HG03460 (cell line): ENCODE results near the gene PLD4.
"Not testable (repeated sequence)": the region's sequence is repeated elsewhere in the genome, so short reads cannot be mapped to it uniquely, and the experiment has no call there.

Source experiments
- ATAC-seq: cut with Tn5 transposase; IDR thresholded peaks from one replicate; pipeline ENCODE4 v1.9.1; 2021; ENCODE audit not compliant: unreplicated experiment

PLD4 gene

DNA sequence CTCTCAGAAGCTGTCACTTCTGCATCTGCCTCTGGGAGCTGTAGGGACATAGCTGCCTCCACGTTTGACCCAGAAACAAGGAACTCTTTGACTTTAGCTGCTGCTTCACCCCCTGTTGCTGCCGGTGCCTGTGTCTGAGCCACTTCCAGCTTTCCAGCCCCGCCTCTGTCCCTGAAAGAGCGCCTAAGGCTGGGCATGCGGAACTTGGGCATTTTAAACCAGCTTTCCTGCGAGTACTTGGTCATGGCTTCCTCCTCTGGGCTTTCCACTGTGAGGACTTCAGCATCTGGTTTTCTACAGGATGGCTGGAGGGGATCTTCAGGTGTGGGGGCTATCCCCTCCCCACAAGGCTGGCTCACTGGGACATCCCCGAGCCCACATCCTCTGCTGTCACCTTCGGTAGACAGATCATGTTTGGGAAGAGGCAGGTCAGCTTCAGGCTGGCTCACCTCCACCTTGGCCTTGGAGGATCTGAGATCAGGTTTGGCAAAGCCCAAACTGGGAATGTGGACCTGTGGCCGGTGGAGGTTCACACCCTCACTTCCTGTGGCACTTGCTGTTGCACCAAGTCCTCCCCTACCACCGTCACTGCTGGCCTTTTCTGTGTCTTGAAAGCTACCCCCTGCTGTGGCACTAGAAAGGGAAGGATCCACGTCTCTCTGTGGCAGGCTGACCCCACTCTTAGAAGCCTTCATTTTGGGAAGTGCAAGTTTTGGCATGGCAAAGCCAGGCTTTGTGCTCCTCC is 15.2 kb downstream of the PLD4 start:
- no peak for ATAC-seq

DNA sequence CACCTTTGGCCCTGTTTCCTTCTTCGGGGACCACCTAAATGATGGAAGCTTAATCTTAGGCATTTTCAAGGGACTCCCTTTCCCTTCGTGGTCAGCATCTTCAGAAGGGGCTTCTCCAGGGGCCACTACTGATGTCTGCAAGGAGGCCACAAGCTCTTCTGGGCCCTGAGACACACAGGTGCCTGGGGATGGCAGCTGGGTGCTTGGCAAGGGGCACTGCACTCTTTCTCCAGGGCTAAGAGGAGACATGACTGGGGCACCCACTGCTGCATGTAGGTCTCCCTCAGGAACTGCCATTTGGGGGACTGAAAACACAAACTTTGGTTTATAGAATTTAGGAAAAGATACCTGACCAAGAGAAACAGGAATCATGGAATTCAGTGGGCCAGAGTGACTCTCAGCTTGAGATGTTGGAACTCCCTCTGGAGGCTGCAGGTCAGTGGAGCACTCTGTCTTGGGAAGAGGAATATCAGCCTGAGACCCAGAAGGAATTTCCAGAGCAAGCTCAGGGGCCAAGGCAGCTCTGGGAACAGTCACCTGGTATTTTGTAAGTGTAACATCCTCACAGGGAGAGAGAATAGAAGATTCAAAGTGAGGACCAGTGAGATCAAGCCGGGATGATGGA is 16.0 kb downstream of the PLD4 start:
- no peak for ATAC-seq

DNA sequence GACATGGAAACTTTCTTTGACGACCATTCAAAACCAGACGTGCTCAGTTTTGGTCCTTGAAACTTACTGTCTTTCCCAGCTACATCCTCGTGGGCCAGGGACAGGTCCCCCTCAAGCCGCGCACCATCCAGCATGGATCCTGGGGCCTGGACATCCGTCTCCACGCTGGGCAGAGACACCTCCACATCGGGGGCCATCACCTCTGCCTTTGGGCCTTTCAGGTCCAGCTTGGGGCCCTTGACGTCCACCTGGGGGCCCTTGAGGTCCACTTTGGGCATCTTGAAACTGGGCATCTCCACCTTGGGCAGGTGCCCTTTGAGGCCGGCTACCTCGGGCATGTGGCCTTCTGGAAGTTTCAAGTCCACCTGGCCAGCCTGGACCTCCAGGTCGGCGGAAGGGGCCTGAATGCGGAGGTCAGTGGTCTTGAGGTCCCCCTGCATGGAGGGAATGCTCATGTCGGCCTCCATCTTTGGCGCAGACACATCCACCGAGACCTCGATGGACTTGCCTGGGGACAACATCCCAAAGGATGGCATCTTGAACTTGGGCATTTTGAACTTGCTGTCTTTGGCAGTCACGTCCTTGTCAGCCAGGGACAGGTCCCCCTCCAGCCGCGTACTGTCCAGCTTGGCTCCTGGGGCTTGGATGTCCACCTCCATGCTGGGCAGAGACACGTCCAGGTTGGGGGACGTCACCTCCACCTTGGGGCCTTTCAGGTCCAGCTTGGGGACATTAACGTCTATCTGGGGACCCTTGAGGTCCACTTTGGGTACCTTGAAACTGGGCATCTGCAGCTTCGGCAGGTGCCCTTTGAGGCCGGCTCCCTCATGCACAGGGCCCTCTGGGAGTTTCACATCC is 17.1 kb downstream of the PLD4 start:
- no peak for ATAC-seq

DNA sequence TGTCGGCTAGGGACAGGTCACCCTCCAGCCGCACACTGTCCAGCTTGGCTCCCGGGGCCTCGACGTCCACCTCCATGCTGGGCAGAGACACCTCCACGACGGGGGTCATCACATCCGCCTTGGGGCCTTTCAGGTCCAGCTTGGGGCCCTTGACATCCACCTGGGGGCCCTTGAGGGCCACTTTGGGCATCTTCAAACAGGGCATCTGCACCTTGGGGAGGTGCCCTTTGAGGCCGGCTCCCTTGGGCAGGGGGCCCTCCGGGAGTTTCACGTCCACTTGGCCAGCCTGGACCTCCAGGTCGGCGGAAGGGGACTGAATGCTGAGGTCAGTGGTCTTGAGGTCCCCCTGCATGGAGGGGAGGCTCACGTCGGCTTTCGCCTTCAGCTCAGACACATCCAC is 17.9 kb downstream of the PLD4 start:
- ATAC-seq, result no peak

DNA sequence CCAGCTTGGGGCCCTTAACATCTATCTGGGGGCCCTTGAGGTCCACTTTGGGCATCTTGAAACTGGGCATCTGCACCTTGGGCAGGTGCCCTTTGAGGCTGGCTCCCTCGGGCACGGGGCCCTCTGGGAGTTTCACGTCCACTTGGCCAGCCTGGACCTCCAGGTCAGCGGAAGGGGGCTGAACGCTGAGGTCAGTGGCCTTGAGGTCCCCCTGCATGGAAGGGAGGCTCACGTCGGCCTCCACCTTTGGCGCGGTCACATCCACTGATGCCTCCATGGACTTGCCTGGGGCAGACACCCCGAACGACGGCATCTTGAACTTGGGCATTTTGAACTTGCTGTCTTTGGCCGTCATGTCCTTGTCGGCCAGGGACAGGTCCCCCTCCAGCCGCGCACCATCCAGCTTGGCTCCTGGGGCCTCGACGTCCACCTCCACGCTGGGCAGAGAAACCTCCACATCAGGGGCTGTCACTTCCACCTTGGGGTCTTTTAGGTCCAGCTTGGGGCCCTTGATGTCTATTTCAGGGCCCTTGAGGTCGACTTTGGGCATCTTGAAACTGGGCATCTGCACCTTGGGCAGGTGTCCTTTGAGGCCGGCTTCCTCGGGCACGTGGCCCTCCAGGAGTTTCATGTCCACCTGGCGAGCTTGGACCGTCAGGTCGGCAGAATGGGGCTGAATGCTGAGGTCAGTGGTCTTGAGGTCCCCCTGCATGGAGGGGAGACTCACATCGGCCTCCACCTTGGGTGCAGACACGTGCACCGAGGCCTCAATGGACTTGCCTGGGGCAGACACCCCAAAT is 18.7 kb downstream of the PLD4 start:
- ATAC-seq, result not testable (repeated sequence)

DNA sequence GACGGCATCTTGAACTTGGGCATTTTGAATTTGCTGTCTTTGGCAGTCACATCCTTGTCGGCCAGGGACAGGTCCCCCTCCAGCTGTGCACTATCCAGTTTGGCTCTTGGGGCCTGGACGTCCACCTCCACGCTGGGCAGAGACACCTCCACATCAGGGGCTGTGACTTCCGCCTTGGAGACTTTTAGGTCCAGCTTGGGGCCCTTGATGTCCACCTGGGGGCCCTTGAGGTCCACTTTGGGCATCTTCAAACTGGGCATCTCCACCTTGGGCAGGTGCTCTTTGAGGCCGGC is 19.3 kb downstream of the PLD4 start:
- not testable (repeated sequence) for ATAC-seq

DNA sequence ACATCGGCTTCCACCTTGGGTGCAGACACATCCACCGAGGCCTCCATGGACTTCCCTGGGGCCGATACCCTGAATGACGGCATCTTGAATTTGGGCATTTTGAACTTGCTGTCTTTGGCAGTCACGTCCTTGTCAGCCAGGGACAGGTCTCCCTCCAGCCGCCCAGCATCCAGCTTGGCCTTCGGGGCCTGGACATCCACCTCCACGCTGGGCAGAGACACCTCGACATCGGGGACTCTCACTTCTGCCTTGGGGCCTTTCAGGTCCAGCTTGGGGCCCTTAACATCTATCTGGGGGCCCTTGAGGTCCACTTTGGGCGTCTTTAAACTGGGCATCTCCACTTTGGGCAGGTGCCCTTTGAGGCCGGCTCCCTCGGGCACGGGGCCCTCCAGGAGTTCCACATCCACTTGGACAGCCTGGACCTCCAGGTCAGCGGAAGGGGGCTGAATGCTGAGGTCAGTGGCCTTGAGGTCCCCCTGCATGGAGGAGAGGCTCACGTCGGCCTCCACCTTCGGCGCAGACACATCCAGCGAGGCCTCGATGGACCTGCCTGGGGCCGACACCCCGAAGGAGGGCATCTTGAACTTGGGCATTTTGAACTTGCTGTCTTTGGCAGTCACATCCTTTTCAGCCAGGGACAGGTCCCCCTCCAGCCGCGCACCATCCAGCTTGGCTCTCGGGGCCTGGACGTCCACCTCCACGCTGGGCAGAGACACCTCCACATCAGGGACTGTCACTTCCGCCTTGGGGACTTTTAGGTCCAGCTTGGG is 19.9 kb downstream of the PLD4 start:
- ATAC-seq, result not testable (repeated sequence)

- ATAC-seq, result not testable (repeated sequence)
Measured at GRCh38 chr14:104945266-104945665, 20.6 kb downstream of the PLD4 start.

DNA sequence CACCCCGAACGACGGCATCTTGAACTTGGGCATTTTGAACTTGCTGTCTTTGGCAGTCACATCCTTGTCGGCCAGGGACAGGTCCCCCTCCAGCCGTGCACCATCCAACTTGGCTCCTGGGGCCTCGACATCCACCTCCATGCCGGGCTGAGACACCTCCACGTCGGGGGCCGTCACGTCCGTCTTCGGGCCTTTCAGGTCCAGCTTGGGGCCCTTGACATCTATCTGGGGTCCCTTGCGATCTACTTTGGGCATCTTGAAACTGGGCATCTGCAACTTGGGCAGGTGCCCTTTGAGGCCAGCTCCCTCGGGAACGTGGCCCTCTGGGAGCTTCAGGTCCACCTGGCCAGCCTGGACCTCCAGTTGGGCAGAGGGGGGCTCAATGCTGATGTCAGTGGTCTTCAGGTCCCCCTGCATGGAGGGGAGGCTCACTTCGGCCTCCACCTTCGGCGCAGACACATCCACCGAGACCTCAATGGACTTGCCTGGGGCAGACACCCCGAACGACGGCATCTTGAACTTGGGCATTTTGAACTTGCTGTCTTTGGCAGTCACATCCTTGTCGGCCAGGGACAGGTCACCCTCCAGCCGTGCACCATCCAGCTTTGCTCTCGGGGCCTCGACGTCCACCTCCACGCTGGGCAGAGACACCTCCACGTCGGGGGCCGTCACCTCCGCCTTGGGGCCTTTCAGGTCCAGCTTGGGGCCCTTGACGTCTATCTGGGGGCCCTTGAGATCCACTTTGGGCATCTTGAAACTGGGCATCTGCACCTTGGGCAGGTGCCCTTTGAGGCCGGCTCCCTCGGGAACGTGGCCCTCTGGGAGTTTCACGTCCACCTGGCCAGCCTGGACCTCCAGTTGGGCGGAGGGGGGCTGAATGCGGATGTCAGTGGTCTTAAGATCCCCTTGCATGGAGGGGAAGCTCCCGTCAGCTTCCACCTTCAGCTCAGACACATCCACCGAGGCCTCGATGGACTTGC is 21.6 kb downstream of the PLD4 start:
- ATAC-seq, result not testable (repeated sequence)

DNA sequence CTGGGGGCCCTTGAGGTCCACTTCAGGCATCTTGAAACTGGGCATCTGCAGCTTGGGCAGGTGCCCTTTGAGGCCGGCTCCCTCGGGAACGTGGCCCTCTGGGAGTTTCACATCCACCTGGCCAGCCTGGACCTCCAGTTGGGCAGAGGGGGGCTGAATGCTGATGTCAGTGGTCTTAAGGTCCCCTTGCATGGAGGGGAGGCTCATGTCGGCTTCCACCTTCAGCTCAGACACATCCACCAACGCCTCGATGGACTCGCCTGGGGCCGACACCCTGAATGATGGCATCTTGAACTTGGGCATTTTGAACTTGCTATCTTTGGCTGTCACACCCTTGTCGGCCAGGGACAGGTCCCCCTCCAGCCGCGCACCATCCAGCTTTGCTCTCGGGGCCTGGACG is 22.5 kb downstream of the PLD4 start:
- not testable (repeated sequence) for ATAC-seq

- ATAC-seq, result not testable (repeated sequence)
Measured at GRCh38 chr14:104947881-104948735, 23.4 kb downstream of the PLD4 start.

GRCh38 chr14:104948736-104949031 is 24.0 kb downstream of the PLD4 start:
- no peak for ATAC-seq

GRCh38 chr14:104949406-104949955 is 24.8 kb downstream of the PLD4 start:
- ATAC-seq, result not testable (repeated sequence)

GRCh38 chr14:104950021-104950420 is 25.3 kb downstream of the PLD4 start:
- no peak for ATAC-seq

DNA sequence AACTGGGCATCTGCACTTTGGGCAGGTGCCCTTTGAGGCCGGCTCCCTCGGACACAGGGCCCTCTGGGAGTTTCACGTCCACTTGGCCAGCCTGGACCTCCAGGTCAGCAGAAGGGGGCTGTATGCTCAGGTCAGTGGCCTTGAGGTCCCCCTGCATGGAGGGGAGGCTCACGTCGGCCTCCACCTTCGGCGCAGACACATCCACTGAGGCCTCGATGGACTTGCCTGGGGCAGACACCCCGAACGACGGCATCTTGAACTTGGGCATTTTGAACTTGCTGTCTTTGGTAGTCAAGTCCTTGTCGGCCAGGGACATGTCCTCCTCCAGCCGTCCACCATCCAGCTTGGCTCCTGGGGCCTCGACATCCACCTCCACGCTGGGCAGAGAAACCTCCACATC is 26.0 kb downstream of the PLD4 start:
- not testable (repeated sequence) for ATAC-seq

- ATAC-seq, result not testable (repeated sequence)
Measured at GRCh38 chr14:104951863-104952657, 27.4 kb downstream of the PLD4 start.

GRCh38 chr14:104953097-104953496 is 28.4 kb downstream of the PLD4 start:
- no peak for ATAC-seq
